Dermis blood vessel endothelial cell (primary cell): Measurements from ENCODE around the gene PCDH9. TPM values are rescaled to one million over a fixed set of nuclear protein-coding genes. Genes with fewer than 3 reads are reported as not detected.
A peak's percentile ranks its signal among the peaks of the same experiment; 100 is the strongest.

Experiments
- DNase-seq: peaks from one replicate; pipeline ENCODE4 v3.0.0; 2010
- total RNA-seq: library from RNA; depleted of rRNA; stranded (reverse); fragments of >200 nt; gene quantifications from 2 replicates; pipeline ENCODE4 v1.2.3, GENCODE V29; 2014

Gene PCDH9
- total RNA-seq, 1 donor from 2014 or later, result 0.68 TPM

- DNase-seq, result peak; percentile 29
These were observed 265.0 kb downstream of the PCDH9 start for GRCh38 chr13:66965181-66965580.

GRCh38 chr13:66962953-66963352 lies 267.2 kb downstream of the PCDH9 start:
- DNase-seq, result no peak

- DNase-seq, result no peak
These were observed 271.5 kb downstream of the PCDH9 start for GRCh38 chr13:66958611-66959010.

DNA sequence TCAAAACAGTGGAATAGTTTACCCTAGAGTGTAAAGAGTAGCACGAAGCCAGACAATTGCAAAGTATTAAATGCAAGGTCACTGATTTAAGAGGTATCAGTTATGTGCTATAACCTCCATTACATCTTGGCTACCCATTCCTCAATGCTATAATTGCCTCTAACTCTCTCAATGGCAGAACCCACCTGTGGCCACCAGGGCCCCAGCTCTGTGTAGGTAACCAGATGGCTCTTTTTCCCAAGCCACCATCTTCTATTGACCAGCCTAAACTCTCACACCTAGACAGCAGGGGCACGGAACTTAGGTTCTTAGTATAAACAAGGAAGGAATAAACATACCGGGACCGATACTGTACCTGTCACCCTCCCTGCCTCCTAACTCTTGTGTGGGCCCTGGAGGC lies 277.6 kb downstream of the PCDH9 start:
- no peak for DNase-seq

GRCh38 chr13:66951426-66951825 lies 278.7 kb downstream of the PCDH9 start:
- DNase-seq, result no peak

GRCh38 chr13:66950666-66951065 lies 279.5 kb downstream of the PCDH9 start:
- DNase-seq, result no peak

DNA sequence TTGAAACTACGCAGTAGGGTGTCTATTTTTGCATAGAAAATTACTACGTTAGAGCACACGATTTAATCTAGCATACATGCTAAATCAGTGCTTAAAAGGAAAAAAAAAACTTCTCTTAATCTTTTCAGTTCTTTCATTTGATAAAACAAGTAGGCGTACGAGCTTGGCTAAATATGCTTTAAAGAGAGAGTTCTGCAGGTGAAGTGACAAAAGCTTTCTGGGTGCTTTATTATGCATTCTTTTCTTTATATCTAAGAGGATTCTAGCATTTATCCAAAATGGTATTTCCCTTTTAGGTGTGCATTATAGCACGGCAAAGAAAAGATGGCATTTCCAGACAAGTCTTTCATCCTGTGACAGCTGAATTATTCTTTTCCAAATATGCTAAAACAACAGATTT lies 281.2 kb downstream of the PCDH9 start:
- DNase-seq, result no peak

GRCh38 chr13:66943530-66943929 lies 286.6 kb downstream of the PCDH9 start:
- DNase-seq, result no peak

GRCh38 chr13:66940113-66940512 lies 290.0 kb downstream of the PCDH9 start:
- peak; percentile 61 for DNase-seq

DNA sequence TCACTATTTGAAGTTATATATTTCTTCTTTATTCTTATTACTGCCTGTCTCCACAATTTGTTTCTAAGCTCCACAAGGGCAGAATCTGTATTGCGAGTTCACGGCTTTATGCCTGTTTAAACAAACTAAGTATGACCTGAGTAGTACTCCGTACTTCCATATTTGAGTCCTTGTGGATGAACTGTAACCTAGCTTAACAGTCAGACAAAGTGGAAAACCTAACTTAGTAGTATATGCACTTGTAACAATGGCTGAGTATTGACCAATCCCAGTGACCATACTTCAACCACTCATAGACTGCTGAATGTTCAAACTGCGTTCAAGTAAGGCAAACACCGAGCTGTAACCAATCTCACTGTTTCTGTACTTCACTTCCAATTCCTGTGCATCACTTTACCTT lies 292.7 kb downstream of the PCDH9 start:
- no peak for DNase-seq

DNA sequence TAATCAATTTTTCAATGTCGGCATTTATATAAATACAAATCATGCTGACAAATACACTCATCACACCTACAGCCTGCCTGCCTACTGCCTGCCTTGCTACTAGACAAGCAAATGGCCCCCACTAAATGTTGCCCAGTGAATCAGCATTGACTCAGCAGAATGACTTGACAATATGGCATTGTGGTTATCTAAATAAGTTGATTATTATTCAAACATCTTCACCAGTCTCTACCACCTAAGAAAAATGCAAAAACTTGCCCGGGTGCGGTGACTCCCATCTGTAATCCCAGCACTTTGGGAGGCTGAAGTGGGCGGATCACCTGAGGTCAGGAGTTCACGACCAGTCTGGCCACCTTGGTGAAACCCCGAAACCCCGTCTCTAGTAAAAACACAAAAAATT lies 296.1 kb downstream of the PCDH9 start:
- no peak for DNase-seq

- DNase-seq, result no peak
These were observed 296.6 kb downstream of the PCDH9 start for GRCh38 chr13:66933527-66933926.

- DNase-seq, result no peak
These were observed 302.6 kb downstream of the PCDH9 start for GRCh38 chr13:66927562-66927961.

DNA sequence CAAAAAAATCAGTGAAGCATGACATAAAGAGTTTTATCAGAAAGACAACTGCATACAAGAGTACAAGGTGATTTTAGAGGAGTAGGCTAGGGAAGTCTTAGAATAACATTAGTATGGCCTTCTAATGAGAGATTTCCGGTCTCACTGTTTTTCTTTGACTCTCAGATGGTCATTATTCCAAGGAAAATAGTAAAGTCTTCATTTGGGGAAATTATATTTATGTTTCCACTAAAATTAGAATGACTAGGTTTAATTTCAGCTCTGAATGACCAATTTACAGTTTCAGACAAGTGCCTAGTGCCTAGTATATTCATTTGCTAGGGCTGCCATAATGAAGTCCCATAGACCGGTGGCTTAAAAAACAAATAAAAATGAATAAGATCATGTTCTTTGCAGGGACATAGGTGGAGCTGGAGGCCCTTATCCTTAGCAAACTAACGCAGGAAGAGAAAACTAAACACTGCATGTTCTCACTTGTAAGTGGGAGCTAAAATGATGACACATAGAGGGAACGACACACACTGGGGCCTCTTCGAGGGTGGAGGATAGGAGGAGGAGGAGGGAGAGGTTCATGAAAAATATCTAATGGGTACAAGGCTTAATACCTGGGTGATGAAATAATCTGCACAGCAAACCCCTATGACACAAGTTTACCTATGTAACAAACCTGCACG lies 303.1 kb downstream of the PCDH9 start:
- no peak for DNase-seq

DNA sequence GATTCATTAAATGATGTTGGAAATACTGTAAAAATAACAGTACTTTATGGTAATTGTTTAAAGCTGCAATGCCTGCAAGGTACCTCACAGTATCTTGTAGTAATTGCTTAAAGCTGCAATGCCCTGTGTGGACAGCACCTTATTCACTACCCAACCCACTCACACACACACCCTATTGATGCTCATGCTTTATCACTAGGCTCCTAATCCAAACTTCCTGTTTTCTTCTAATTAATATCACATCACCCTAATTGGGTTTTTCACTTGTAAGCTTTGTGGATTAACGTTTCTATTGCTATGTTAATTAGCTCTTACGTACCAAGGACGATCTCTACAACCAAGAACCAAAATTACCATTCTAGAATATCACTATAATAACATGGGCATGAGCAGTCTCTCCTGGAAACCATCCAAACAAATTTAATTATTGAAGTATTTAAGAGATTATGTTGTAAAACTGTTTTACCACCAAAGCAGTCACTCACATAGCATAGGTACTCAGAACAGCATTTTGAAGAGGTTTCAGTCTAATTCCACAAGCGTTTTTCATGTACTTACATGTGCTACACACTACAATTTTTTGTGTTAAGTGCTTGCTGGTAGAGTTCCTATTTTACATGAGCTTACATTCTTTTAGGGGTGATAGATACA lies 303.8 kb downstream of the PCDH9 start:
- DNase-seq, result no peak

GRCh38 chr13:66922444-66922843 lies 307.7 kb downstream of the PCDH9 start:
- no peak for DNase-seq

DNA sequence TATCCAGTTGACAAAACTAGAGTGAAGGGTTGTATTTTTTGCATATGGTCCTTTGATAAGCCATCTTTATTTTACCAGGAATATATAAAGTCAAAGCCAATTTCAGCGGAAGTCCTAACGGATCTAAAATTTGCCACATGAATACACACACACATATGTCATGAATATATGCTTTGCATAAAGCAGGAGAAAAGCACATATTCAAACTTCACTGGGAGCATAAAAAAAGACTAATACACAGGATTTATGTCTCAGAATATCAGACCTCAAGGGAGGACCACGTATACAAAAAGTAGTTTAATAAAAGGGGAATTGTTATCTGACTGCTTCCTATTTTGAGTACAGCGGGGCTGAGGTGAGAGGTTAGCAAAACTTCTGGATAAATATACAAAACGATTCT lies 308.7 kb downstream of the PCDH9 start:
- no peak for DNase-seq

GRCh38 chr13:66915596-66916185 lies 314.4 kb downstream of the PCDH9 start:
- peak; percentile 33 for DNase-seq

GRCh38 chr13:66914155-66914554 lies 316.0 kb downstream of the PCDH9 start:
- DNase-seq, result no peak

DNA sequence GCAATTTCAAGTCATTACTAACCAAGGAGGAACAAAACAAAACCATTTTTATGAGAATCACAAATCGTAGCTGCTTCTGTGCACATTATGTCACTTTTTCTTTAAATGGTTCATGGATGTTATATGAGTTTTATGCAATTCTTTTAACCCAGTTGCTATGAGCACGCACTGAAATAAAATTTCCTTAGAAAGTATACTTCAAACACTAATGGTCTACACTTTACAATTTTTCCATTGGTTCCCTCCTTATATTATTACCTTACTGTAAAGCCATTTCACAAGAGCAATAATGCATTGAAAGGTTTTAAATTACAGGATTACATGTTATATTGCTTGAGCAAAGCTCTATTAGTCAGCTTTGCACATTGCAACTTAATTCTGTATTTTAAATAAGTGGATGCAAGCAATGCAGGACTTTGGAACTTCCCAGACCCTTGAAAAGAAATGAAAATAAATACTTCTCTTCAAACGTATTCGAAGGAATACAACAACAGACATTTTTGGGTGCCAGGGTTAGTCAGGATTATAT lies 318.7 kb downstream of the PCDH9 start:
- DNase-seq, result no peak

GRCh38 chr13:66899955-66900354 lies 330.2 kb downstream of the PCDH9 start:
- DNase-seq, result no peak

DNA sequence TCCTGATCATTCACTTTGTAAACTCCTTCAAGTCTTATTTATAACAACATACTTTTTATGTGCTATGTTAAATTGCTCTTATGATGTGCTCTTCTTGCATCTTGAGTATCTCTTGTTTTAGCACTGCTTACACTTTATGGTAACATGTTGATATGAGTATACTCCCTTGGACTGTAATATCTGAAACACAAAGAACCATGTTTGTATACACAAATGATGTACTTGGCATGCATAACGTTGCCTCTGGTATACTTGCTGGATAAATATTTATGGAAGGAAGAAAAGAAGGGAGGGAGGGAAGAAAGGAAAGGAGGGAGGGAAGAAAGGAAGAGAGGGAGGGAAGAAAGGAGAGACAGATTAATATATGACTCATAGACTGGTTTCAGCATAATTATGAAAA lies 333.2 kb downstream of the PCDH9 start:
- no peak for DNase-seq

DNA sequence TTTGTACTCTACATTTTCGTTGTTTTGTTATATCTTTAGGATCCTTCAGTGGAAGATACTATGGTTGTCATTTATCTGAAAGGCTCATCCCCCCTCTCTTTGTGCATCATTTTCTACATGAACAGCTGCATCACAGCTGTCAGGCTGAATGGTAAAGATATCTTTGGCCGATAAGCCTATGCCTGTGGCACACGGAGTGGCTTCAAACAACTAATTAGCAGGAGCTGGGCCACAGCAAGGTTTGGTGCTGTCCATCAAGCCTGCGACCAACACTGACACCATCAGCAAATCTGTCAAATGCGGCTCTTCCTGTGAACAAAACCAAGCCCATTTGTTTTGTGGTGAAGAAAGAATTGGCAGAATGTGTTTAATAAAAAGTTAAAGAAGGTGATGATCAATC lies 334.4 kb downstream of the PCDH9 start:
- no peak for DNase-seq

- no peak for DNase-seq
These were observed 334.8 kb downstream of the PCDH9 start for GRCh38 chr13:66895320-66895719.
